GM21786 (cell line): ENCODE results near the gene CERT1.

Source experiments
- ATAC-seq: cut with Tn5 transposase; IDR thresholded peaks from one replicate; pipeline ENCODE4 v1.9.1; 2021; ENCODE audit not compliant: unreplicated experiment

Gene CERT1

GRCh38 chr5:75475364-75475763 lies 36.1 kb downstream of the CERT1 start:
- ATAC-seq = no peak

DNA sequence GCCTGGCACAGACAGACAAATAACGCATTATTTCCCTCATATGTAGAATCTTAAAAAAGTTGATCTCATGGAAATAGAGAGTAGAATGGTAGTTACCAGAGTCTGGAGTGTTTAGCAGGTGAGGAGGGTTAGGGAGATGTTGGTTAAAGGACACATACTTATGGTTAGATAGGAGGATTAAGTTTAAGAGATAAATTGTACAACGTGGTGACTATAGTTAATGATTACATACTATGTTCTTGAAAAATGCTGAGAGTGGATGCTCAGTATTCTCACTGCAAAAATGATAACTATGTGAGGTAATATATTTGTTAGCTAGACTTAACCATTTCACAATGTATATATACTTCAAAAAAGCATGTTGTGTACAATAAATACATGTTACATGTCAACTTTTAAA lies 38.0 kb downstream of the CERT1 start:
- ATAC-seq = no peak

DNA sequence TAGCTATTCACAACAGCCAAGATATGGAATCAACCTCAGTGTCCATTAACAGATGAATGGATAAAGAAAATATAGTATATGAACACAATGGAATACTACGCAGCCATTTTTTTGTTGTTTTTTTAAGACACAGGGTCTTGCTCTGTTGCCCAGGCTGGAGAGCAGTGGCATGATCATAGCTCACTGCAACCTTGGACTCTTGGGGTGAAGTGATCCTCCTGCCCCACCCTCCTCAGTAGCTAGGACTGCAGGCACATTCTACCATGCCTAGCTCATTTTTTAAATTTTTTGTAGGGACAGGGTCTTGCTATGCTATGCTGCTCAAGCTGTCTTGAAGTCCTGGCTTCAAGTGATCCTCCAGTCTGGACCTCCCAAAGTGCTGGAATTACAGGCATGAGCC lies 38.5 kb downstream of the CERT1 start:
- ATAC-seq = no peak

GRCh38 chr5:75471193-75471592 lies 40.2 kb downstream of the CERT1 start:
- no peak for ATAC-seq

DNA sequence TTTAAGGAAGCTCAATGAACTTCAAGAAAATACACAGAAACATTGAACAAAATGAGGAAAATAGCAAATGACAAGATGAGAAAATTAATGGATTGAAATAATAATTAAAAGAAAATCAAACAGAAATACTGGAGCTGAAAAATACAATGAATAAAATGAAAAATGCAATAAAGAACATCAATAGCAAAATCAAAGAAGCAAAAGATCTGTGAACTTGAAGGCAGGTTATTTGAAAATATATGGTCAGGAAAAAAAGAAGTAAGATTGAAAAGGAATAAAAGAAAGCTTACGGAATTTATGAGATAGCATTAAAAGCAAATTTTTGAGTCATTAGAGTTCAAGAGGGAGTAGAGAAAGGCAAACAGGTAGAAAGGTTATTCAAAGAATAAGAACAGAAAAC lies 42.4 kb downstream of the CERT1 start:
- ATAC-seq = no peak

GRCh38 chr5:75468593-75468992 lies 42.8 kb downstream of the CERT1 start:
- no peak for ATAC-seq

- no peak for ATAC-seq
These were observed 45.3 kb downstream of the CERT1 start for GRCh38 chr5:75466006-75466716.

GRCh38 chr5:75465480-75465879 lies 45.9 kb downstream of the CERT1 start:
- ATAC-seq = no peak

DNA sequence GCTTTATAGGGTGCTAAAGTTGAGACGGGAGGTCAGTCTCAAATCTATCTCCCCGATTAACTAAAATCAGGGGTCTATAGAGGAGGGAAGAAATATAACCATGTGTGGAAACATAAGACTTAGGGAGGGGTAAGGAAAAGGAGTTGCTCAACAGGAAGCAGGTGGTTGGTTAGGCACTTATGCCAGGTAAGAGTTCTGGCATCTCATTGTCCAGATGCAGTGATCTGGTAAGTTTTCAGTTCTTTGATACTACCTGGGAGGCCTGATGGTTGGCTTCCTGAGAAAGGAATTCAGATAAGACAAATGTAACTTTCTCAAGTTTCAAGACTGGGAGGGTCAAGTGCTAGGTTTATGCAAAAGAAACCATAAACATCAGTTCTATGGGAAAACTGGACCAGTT lies 47.7 kb downstream of the CERT1 start:
- no peak for ATAC-seq

- ATAC-seq = no peak
These were observed 49.8 kb downstream of the CERT1 start for GRCh38 chr5:75461679-75462078.

- peak; percentile 62 for ATAC-seq
These were observed 50.4 kb downstream of the CERT1 start for GRCh38 chr5:75460942-75461610.

- ATAC-seq = no peak
These were observed 50.9 kb downstream of the CERT1 start for GRCh38 chr5:75460532-75460931.

GRCh38 chr5:75457691-75458090 lies 53.7 kb downstream of the CERT1 start:
- no peak for ATAC-seq

DNA sequence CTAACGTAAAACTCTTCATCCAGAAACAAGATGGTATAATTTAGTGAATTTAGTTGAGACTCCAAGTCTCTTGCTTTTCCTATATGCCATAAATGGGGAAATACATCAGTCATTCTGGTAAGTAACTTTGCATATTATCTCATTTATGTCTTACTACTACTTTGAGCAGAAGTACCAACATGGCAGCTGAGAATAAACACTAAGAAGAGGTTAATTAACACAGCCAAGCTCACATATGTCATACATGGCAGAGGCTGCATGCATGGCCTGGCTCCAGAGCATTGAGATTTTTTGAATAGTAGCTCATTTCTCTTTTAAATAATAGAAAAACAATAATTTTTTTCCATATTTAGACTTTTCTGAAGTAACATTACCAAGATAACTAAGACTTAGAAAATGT lies 54.3 kb downstream of the CERT1 start:
- no peak for ATAC-seq

GRCh38 chr5:75450069-75450468 lies 61.4 kb downstream of the CERT1 start:
- ATAC-seq = no peak

DNA sequence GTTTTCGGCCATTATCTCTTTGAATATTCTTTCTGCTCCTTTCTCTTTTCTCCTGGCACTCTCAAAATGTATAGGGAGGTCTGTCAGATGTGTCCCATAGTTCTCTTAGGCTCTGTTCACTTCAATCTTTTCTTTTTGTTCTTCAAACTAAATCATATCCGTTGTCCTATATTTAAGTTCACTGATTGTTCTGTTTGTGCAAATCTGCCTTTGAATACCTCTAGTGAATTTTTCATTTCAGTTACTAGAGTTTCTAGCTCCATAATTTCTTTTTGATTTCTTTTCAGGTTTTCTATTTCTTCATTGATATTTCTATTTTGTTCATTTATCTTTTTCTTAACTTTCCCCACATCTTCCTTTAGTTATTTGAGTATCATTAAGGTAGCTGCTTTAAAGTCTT lies 65.4 kb downstream of the CERT1 start:
- no peak for ATAC-seq

DNA sequence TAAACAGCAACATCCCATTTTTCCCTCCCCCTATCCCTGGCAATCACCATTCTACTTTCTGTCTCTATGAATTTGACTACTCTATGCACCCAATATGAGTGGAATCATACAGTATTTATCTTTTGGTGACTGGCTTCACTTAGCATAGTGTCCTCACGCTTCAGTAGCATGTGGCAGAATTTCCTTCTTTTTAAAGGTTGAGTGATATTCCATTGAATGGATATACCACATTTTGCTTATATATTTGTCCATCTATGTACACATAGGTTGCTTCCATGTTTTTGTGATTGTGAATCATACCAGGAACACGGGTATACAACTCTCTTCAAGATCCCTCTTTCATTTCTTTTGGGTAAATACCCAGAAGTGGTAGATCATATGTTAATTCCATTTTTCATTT lies 69.9 kb downstream of the CERT1 start:
- no peak for ATAC-seq

DNA sequence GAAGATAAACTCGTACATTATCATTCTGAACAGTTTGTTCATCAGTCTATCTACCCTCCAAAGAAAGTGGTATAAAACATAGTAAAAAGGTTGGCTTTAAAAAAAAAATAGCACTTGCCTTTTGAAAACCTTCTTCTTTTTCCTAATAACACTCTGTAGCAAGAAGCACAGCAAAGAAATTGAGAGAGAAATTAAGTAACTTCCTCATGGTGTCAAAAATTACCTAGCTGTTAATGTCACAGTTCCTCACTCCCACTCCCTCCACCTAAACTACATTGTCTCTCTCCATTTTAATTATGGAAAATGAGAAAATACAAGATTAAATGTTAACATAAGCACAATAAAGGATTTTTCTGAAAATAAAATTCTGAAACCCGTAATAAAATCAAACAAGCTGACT lies 72.2 kb downstream of the CERT1 start:
- no peak for ATAC-seq

DNA sequence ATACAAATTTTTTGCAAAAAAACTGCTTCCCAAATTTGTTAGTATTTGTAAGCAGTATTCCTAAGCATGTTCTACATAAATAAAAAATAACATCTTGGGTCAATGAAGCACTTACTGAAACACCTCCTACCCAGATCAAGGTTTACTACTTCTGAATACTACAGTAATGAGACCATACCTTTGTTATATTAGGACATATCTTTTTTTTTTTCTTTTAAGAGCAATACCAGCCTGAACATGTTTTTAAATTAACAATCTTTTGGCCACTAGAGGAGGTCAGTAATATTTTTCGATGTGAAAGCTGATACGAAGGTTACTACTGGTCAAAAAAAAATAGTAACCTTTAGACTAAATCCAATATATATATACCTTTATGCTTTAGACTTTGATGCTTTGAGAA lies 72.7 kb downstream of the CERT1 start:
- ATAC-seq = no peak

DNA sequence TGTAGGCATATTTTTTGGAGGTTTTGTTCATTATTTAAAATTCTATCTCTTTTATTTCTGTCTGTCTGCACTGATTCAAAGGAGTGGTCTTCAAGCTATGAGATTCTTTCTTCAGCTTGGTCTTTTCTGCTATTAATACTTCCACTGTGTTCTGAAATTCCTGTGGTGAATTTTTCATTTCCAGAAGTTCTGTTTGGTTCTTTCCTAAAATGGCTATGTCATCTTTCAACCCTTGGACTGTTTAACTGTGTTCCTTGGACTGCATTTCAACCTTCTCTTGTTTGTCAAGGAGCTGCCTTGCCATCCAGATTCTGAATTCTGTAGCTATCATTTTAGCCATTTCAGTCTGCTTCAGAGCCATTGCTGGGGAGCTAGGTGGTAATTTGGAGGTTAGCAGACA lies 76.3 kb downstream of the CERT1 start:
- ATAC-seq = no peak

GRCh38 chr5:75433814-75434506 lies 77.5 kb downstream of the CERT1 start:
- ATAC-seq = no peak

GRCh38 chr5:75414241-75414640 lies 97.2 kb downstream of the CERT1 start:
- no peak for ATAC-seq
